ENCODE data around the gene SCFD2. TPM values are rescaled to one million over a fixed set of nuclear protein-coding genes. Genes with fewer than 3 reads are reported as not detected.

SCFD2 gene
- total RNA-seq, 4 donors from 2014 or later = 12.7 to 23.7 (median 18.3) TPM

DNA sequence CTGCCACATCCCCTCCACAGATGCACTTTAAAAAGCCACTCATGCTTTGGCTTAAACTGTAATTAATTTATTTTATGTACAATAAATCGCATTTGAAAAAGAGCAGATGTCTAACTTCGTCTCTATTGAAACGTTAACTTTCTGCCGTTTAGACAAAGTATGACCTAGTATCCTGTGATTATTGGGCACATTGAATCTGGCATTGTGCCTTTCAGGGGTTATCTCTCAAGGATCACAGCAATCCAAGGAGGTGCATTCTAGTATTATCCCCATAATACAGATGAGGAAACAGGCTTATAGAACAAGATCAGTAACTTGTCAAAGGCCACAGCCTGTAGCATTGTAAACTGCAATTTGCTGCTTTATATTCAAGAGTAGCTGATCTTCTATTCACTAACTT, 499.1 kb downstream of the SCFD2 start:
- Histone ChIP-seq H3K4me3 (no peak overlapping the region), H3K4me1 (peaks cover 4 to 22% (median 14%) of the 10 kb centered on the region in 4 donors), H3K9me3 (no peaks in the 10 kb centered on the region), H3K27ac (no peak overlapping the region), H3K36me3 (no peaks in the 10 kb centered on the region), H3K27me3 (peaks cover 4% of the 10 kb centered on the region)
- no peak for DNase-seq
- no peak for TF ChIP-seq POLR2A (IDR thresholded peaks at IDR 0.05)
- no peak for TF ChIP-seq POLR2AphosphoS5 (IDR thresholded peaks at IDR 0.05)
- TF ChIP-seq, protein P1, sequence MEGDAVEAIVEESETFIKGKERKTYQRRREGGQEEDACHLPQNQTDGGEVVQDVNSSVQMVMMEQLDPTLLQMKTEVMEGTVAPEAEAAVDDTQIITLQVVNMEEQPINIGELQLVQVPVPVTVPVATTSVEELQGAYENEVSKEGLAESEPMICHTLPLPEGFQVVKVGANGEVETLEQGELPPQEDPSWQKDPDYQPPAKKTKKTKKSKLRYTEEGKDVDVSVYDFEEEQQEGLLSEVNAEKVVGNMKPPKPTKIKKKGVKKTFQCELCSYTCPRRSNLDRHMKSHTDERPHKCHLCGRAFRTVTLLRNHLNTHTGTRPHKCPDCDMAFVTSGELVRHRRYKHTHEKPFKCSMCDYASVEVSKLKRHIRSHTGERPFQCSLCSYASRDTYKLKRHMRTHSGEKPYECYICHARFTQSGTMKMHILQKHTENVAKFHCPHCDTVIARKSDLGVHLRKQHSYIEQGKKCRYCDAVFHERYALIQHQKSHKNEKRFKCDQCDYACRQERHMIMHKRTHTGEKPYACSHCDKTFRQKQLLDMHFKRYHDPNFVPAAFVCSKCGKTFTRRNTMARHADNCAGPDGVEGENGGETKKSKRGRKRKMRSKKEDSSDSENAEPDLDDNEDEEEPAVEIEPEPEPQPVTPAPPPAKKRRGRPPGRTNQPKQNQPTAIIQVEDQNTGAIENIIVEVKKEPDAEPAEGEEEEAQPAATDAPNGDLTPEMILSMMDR (IDR thresholded peaks at IDR 0.05) = no peak
- TF ChIP-seq EP300 (IDR thresholded peaks at IDR 0.05; ENCODE audit: low read depth) = no peak
- intact Hi-C loops (cut with DNase I; ENCODE audit: low total_unique reads) = no loop called here
- 78 to 88% methylated on average over 4 of the region's 4 CpGs for WGBS, 2 donors (ENCODE audit: low coverage in 1 of 2)
- in situ Hi-C loops (cut with MboI; ENCODE audit: low pct_ligation_motif_present in 1 of 4, low pct_unique_long_range_greater_than_20kb in 1 of 4, low sequenced_read_pairs in 3 of 4) = no loop called here

DNA sequence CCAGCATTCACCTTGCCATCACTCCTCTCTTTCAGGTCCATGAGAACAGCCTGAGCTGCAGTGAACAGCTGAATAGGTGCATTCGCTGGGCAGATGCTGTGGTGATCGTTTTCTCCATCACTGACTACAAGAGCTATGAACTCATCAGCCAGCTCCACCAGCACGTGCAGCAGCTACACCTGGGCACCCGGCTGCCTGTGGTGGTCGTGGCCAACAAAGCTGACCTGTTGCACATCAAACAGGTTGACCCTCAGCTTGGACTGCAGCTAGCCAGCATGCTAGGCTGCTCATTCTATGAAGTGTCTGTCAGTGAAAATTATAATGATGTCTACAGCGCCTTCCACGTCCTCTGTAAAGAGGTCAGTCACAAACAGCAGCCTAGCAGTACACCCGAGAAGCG, 500.6 kb downstream of the SCFD2 start:
- TF ChIP-seq, protein P1 (IDR thresholded peaks at IDR 0.05) = no peak
- TF ChIP-seq EP300 (IDR thresholded peaks at IDR 0.05; ENCODE audit: low read depth) (no peak), POLR2AphosphoS5 (IDR thresholded peaks at IDR 0.05) (no peak), POLR2A (IDR thresholded peaks at IDR 0.05) (no peak)
- H3K27me3 ChIP-seq = peaks cover 16% of the 10 kb centered on the region
- H3K9me3 ChIP-seq = no peaks in the 10 kb centered on the region
- H3K27ac ChIP-seq = no peak overlapping the region
- no peak for DNase-seq
- H3K4me1 ChIP-seq = peaks cover 4 to 25% (median 19%) of the 10 kb centered on the region in 4 donors
- in situ Hi-C loops (cut with MboI; ENCODE audit: low pct_ligation_motif_present in 1 of 4, low pct_unique_long_range_greater_than_20kb in 1 of 4, low sequenced_read_pairs in 3 of 4) (no loop called here), intact Hi-C loops (cut with DNase I; ENCODE audit: low total_unique reads) (no loop called here)
- no peak overlapping the region for H3K4me3 ChIP-seq
- H3K36me3 ChIP-seq = no peaks in the 10 kb centered on the region
- 74% methylated on average over 9 of the region's 9 CpGs; no CpG with 5 or more reads in 1 of the 2 donors for WGBS, 2 donors (ENCODE audit: low coverage in 1 of 2)

DNA sequence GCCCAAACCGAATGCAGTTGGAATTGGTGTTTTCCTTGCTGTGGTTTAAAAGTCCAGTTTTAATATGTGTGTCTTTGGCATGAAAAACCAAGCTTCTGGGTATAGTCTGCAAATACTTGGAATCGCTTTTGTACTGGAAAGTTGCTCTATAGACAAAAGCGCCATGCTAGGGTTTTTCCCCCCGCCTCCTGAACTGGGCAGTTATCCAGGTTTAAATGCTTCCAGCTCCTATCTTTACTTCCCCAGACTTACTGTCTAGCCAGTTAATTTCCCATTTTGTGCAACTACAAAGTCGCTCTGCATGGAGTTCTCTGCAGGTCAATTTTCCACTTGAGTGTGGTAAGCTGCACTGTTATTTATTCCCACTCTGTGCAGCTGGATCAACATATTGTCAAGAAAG, 501.1 kb downstream of the SCFD2 start:
- no peaks in the 10 kb centered on the region for H3K36me3 ChIP-seq
- WGBS, 2 donors (ENCODE audit: low coverage in 1 of 2) = 46 to 80% methylated on average over 1 to 5 of the region's 5 CpGs
- in situ Hi-C loops (cut with MboI; ENCODE audit: low pct_ligation_motif_present in 1 of 4, low pct_unique_long_range_greater_than_20kb in 1 of 4, low sequenced_read_pairs in 3 of 4) (no loop called here), intact Hi-C loops (cut with DNase I; ENCODE audit: low total_unique reads) (no loop called here)
- H3K4me1 ChIP-seq = peaks cover 4 to 20% (median 18%) of the 10 kb centered on the region in 4 donors
- DNase-seq = no peak
- H3K27me3 ChIP-seq = peaks cover 16% of the 10 kb centered on the region
- TF ChIP-seq, protein P1 (IDR thresholded peaks at IDR 0.05) = no peak
- no peak for TF ChIP-seq POLR2A (IDR thresholded peaks at IDR 0.05)
- TF ChIP-seq EP300 (IDR thresholded peaks at IDR 0.05; ENCODE audit: low read depth) = no peak
- TF ChIP-seq POLR2AphosphoS5 (IDR thresholded peaks at IDR 0.05) = no peak
- H3K4me3 ChIP-seq = no peak overlapping the region
- no peaks in the 10 kb centered on the region for H3K9me3 ChIP-seq
- H3K27ac ChIP-seq = no peak overlapping the region

DNA sequence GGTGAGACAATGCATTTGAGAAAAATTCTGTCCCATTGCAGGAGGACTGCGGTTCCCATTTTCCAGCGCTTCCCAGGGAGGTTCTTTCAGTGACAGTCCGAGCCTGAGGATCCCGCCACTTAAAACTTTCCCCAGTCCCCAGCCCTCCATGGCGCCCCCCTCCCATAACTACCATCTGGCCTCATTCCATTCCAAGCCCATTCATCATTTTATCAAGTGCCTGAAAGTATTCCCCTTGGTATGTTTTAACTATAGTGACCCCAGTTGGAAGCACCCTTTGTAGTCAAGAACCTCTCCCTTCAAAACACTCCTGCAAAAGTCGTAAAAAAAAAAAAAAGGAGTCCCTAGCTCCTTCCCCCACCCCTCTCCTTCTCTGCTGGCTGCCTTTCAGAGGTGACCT, 502.5 kb downstream of the SCFD2 start:
- WGBS, 2 donors (ENCODE audit: low coverage in 1 of 2) = 83 to 85% methylated on average over 6 of the region's 6 CpGs
- H3K27ac ChIP-seq = no peak overlapping the region
- peaks cover 16% of the 10 kb centered on the region for H3K27me3 ChIP-seq
- DNase-seq = no peak
- H3K9me3 ChIP-seq = no peaks in the 10 kb centered on the region
- H3K36me3 ChIP-seq = no peaks in the 10 kb centered on the region
- no peak for TF ChIP-seq POLR2AphosphoS5 (IDR thresholded peaks at IDR 0.05)
- TF ChIP-seq, protein P1 (IDR thresholded peaks at IDR 0.05) = no peak
- TF ChIP-seq EP300 (IDR thresholded peaks at IDR 0.05; ENCODE audit: low read depth) = no peak
- TF ChIP-seq POLR2A (IDR thresholded peaks at IDR 0.05) = no peak
- peaks cover 4 to 14% (median 11%) of the 10 kb centered on the region in 4 donors for H3K4me1 ChIP-seq
- no peak overlapping the region for H3K4me3 ChIP-seq
- in situ Hi-C loops (cut with MboI; ENCODE audit: low pct_ligation_motif_present in 1 of 4, low pct_unique_long_range_greater_than_20kb in 1 of 4, low sequenced_read_pairs in 3 of 4) (no loop called here), intact Hi-C loops (cut with DNase I; ENCODE audit: low total_unique reads) (no loop called here)
